ENCODE results near the gene ABI3BP.

ABI3BP gene

GRCh38 chr3:100932491-100932890 is 60.7 kb downstream of the ABI3BP start:
- no peak for DNase-seq

- no peak for DNase-seq
Measured at GRCh38 chr3:100928638-100929428, 64.4 kb downstream of the ABI3BP start.

GRCh38 chr3:100927775-100928174 is 65.4 kb downstream of the ABI3BP start:
- DNase-seq, result no peak

GRCh38 chr3:100915706-100916495 is 77.3 kb downstream of the ABI3BP start:
- no peak for DNase-seq

- no peak for DNase-seq
Measured at GRCh38 chr3:100913870-100914648, 79.2 kb downstream of the ABI3BP start.

GRCh38 chr3:100912976-100913545 is 80.2 kb downstream of the ABI3BP start:
- no peak for DNase-seq

GRCh38 chr3:100912571-100912970 is 80.7 kb downstream of the ABI3BP start:
- no peak for DNase-seq

GRCh38 chr3:100911956-100912355 is 81.3 kb downstream of the ABI3BP start:
- DNase-seq, result no peak

GRCh38 chr3:100910986-100911385 is 82.2 kb downstream of the ABI3BP start:
- no peak for DNase-seq

GRCh38 chr3:100902572-100902971 is 90.6 kb downstream of the ABI3BP start:
- no peak for DNase-seq

GRCh38 chr3:100900671-100901335 is 92.4 kb downstream of the ABI3BP start:
- DNase-seq, result no peak

- DNase-seq, result no peak
Measured at GRCh38 chr3:100899440-100900091, 93.7 kb downstream of the ABI3BP start.

- no peak for DNase-seq
Measured at GRCh38 chr3:100898681-100899080, 94.5 kb downstream of the ABI3BP start.

- DNase-seq, result no peak
Measured at GRCh38 chr3:100896994-100897393, 96.2 kb downstream of the ABI3BP start.

- DNase-seq, result no peak
Measured at GRCh38 chr3:100893590-100893989, 99.6 kb downstream of the ABI3BP start.

- DNase-seq, result no peak
Measured at GRCh38 chr3:100893108-100893507, 100.1 kb downstream of the ABI3BP start.

GRCh38 chr3:100891827-100892226 is 101.4 kb downstream of the ABI3BP start:
- no peak for DNase-seq

- no peak for DNase-seq
Measured at GRCh38 chr3:100891033-100891432, 102.2 kb downstream of the ABI3BP start.

GRCh38 chr3:100888881-100889280 is 104.3 kb downstream of the ABI3BP start:
- no peak for DNase-seq

GRCh38 chr3:100882571-100882984 is 110.6 kb downstream of the ABI3BP start:
- no peak for DNase-seq

GRCh38 chr3:100880845-100881244 is 112.4 kb downstream of the ABI3BP start:
- no peak for DNase-seq

GRCh38 chr3:100880072-100880471 is 113.1 kb downstream of the ABI3BP start:
- no peak for DNase-seq

Measured in central memory CD4-positive, alpha-beta T cell (primary cell).